ENCODE measurements around the gene EPHA2. TPM values are rescaled to one million over a fixed set of nuclear protein-coding genes. Genes with fewer than 3 reads are reported as not detected.

Gene EPHA2
- polyA plus RNA-seq, 3 donors = 11.9 to 18.4 (median 17.4) TPM

GRCh38 chr1:16140068-16140596 is 15.7 kb downstream of the EPHA2 start:
- DNase-seq (ENCODE audit: low read depth in 3 of 3, low spot score in 2 of 3) = no peak

- no peak for DNase-seq (ENCODE audit: low read depth in 3 of 3, low spot score in 2 of 3)
Measured at GRCh38 chr1:16139473-16139962, 16.4 kb downstream of the EPHA2 start.

GRCh38 chr1:16138772-16139221 is 17.1 kb downstream of the EPHA2 start:
- no peak for DNase-seq (ENCODE audit: low read depth in 3 of 3, low spot score in 2 of 3)

- no peak for DNase-seq (ENCODE audit: low read depth in 3 of 3, low spot score in 2 of 3)
Measured at GRCh38 chr1:16137890-16138467, 17.9 kb downstream of the EPHA2 start.

- DNase-seq (ENCODE audit: low read depth in 3 of 3, low spot score in 2 of 3) = no peak
Measured at GRCh38 chr1:16135501-16135900, 20.4 kb downstream of the EPHA2 start.

GRCh38 chr1:16134906-16135305 is 21.0 kb downstream of the EPHA2 start:
- no peak for DNase-seq (ENCODE audit: low read depth in 3 of 3, low spot score in 2 of 3)

GRCh38 chr1:16134066-16134801 is 21.6 kb downstream of the EPHA2 start:
- DNase-seq (ENCODE audit: low read depth in 3 of 3, low spot score in 2 of 3) = no peak

- no peak for DNase-seq (ENCODE audit: low read depth in 3 of 3, low spot score in 2 of 3)
Measured at GRCh38 chr1:16133007-16133961, 22.6 kb downstream of the EPHA2 start.

GRCh38 chr1:16132325-16132785 is 23.5 kb downstream of the EPHA2 start:
- no peak for DNase-seq (ENCODE audit: low read depth in 3 of 3, low spot score in 2 of 3)

GRCh38 chr1:16131636-16132324 is 24.1 kb downstream of the EPHA2 start:
- no peak for DNase-seq (ENCODE audit: low read depth in 3 of 3, low spot score in 2 of 3)

- no peak for DNase-seq (ENCODE audit: low read depth in 3 of 3, low spot score in 2 of 3)
Measured at GRCh38 chr1:16130827-16131226, 25.0 kb downstream of the EPHA2 start.

GRCh38 chr1:16129921-16130543 is 25.8 kb downstream of the EPHA2 start:
- no peak for DNase-seq (ENCODE audit: low read depth in 3 of 3, low spot score in 2 of 3)

GRCh38 chr1:16129316-16129715 is 26.6 kb downstream of the EPHA2 start:
- DNase-seq (ENCODE audit: low read depth in 3 of 3, low spot score in 2 of 3) = no peak

GRCh38 chr1:16128338-16128741 is 27.5 kb downstream of the EPHA2 start:
- no peak for DNase-seq (ENCODE audit: low read depth in 3 of 3, low spot score in 2 of 3)

- no peak for DNase-seq (ENCODE audit: low read depth in 3 of 3, low spot score in 2 of 3)
Measured at GRCh38 chr1:16127676-16128337, 28.1 kb downstream of the EPHA2 start.

- no peak for DNase-seq (ENCODE audit: low read depth in 3 of 3, low spot score in 2 of 3)
Measured at GRCh38 chr1:16126743-16127515, 28.9 kb downstream of the EPHA2 start.

GRCh38 chr1:16126160-16126559 is 29.7 kb downstream of the EPHA2 start:
- no peak for DNase-seq (ENCODE audit: low read depth in 3 of 3, low spot score in 2 of 3)

- DNase-seq (ENCODE audit: low read depth in 3 of 3, low spot score in 2 of 3) = no peak
Measured at GRCh38 chr1:16125483-16125882, 30.4 kb downstream of the EPHA2 start.
